BLaER1 (cell line): ENCODE results near the gene OS9.
"Not testable (repeated sequence)": the region's sequence is repeated elsewhere in the genome, so short reads cannot be mapped to it uniquely, and the experiment has no call there.

ENCODE experiments used
- H3K27ac ChIP-seq: shearing (Covaris generic); formaldehyde crosslinking; 2 replicates; pipeline ENCODE4 v1.8.1; 2022
- H3K27me3 ChIP-seq: shearing (Covaris generic); formaldehyde crosslinking; 2 replicates; pipeline ENCODE4 v1.8.1; 2022
- H3K36me3 ChIP-seq: shearing (Covaris generic); formaldehyde crosslinking; 2 replicates; pipeline ENCODE4 v1.8.1; 2022
- H3K4me1 ChIP-seq: shearing (Covaris generic); formaldehyde crosslinking; 2 replicates; pipeline ENCODE4 v1.8.1; 2022
- H3K4me2 ChIP-seq: shearing (Covaris generic); formaldehyde crosslinking; 2 replicates; pipeline ENCODE4 v1.8.1; 2022
- H3K4me3 ChIP-seq: shearing (Covaris generic); formaldehyde crosslinking; 2 replicates; pipeline ENCODE4 v1.8.1; 2022
- H3K9ac ChIP-seq: shearing (Covaris generic); formaldehyde crosslinking; 2 replicates; pipeline ENCODE4 v1.8.1; 2022
- H3K9me3 ChIP-seq: shearing (Covaris generic); formaldehyde crosslinking; 2 replicates; pipeline ENCODE4 v1.8.1; 2022
- H4K20me1 ChIP-seq: shearing (Covaris generic); formaldehyde crosslinking; 2 replicates; pipeline ENCODE4 v1.8.1; 2022
- Cebpa-rat ChIP-seq: shearing (Covaris generic); IDR thresholded peaks from 2 replicates; pipeline ENCODE4 v1.8.1; 2022

Gene OS9

GRCh38 chr12:57715786-57716185, 21.9 kb downstream of the OS9 start:
- no peak overlapping the region for H3K4me2 ChIP-seq
- no peaks in the 10 kb centered on the region for H3K27me3 ChIP-seq
- no peak overlapping the region for H3K4me3 ChIP-seq
- peaks cover 93% of the 10 kb centered on the region for H3K36me3 ChIP-seq
- H3K27ac ChIP-seq, result no peak overlapping the region
- no peak for TF ChIP-seq Cebpa-rat
- H3K9me3 ChIP-seq, result no peaks in the 10 kb centered on the region
- no peaks in the 10 kb centered on the region for H3K4me1 ChIP-seq
- no peak overlapping the region for H3K9ac ChIP-seq
- H4K20me1 ChIP-seq, result no peaks in the 10 kb centered on the region

DNA sequence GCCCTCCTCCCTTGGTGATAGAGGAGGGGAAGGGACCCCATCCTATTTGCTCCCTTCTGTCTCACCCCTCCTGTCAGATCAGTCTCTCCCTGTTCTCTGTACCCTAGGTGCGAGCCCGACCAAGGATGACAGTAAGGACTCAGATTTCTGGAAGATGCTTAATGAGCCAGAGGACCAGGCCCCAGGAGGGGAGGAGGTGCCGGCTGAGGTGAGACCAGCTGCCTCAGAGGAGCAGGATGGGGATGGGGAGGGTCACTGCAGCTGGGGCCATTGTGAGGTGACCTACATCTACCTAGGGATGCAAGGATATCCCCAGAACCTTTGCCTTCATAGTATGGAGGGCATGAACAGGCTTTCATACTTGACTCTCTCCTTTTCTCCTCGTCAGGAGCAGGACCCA, 22.4 kb downstream of the OS9 start:
- Histone ChIP-seq H3K9me3 (no peaks in the 10 kb centered on the region), H3K4me1 (no peaks in the 10 kb centered on the region), H3K4me3 (no peak overlapping the region), H3K27me3 (no peaks in the 10 kb centered on the region), H3K9ac (no peak overlapping the region), H4K20me1 (no peaks in the 10 kb centered on the region), H3K4me2 (no peak overlapping the region), H3K27ac (no peak overlapping the region), H3K36me3 (peaks cover 93% of the 10 kb centered on the region)
- TF ChIP-seq Cebpa-rat, result no peak

- Histone ChIP-seq H3K9me3 (no peaks in the 10 kb centered on the region), H3K27me3 (no peaks in the 10 kb centered on the region), H3K27ac (no peak overlapping the region), H3K9ac (no peak overlapping the region), H3K4me3 (no peak overlapping the region), H3K4me2 (no peak overlapping the region), H4K20me1 (peaks cover 4% of the 10 kb centered on the region; the same call in 1 of the 2 replicates), H3K4me1 (no peaks in the 10 kb centered on the region), H3K36me3 (peaks cover 93% of the 10 kb centered on the region)
- no peak for TF ChIP-seq Cebpa-rat
These were observed 23.2 kb downstream of the OS9 start for GRCh38 chr12:57717131-57717530.

DNA sequence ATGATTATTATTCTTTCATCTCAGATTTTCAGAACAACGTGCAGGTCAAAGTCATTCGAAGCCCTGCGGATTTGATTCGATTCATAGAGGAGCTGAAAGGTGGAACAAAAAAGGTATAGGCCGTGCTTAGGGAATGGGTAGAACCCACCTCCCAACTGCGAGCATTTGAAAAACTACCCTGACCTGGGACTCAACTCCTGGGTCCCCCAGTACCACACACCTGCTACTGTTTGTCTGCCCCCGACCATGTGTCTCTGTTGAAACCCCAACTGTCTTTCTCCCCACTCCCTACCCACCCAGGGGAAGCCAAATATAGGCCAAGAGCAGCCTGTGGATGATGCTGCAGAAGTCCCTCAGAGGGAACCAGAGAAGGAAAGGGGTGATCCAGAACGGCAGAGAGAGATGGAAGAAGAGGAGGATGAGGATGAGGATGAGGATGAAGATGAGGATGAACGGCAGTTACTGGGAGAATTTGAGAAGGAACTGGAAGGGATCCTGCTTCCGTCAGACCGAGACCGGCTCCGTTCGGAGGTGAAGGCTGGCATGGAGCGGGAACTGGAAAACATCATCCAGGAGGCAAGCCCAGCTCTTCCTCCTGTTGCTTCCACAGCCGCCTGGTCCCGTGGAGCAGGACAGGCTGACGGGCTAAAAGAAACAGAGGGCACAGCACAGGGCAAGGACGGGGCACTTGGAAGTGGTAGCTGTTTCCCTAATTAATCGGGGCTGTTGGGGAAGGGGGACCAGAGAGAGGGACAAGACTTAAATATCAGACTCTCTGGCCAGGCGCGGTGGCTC, 24.1 kb downstream of the OS9 start:
- Histone ChIP-seq H3K9me3 (no peaks in the 10 kb centered on the region), H3K4me3 (no peak overlapping the region), H3K4me2 (no peak overlapping the region), H3K36me3 (peaks cover 91% of the 10 kb centered on the region), H3K4me1 (no peaks in the 10 kb centered on the region), H3K27ac (no peak overlapping the region), H3K9ac (no peak overlapping the region), H3K27me3 (no peaks in the 10 kb centered on the region), H4K20me1 (peaks cover 7% of the 10 kb centered on the region; the same call in 1 of the 2 replicates)
- TF ChIP-seq Cebpa-rat, result no peak

DNA sequence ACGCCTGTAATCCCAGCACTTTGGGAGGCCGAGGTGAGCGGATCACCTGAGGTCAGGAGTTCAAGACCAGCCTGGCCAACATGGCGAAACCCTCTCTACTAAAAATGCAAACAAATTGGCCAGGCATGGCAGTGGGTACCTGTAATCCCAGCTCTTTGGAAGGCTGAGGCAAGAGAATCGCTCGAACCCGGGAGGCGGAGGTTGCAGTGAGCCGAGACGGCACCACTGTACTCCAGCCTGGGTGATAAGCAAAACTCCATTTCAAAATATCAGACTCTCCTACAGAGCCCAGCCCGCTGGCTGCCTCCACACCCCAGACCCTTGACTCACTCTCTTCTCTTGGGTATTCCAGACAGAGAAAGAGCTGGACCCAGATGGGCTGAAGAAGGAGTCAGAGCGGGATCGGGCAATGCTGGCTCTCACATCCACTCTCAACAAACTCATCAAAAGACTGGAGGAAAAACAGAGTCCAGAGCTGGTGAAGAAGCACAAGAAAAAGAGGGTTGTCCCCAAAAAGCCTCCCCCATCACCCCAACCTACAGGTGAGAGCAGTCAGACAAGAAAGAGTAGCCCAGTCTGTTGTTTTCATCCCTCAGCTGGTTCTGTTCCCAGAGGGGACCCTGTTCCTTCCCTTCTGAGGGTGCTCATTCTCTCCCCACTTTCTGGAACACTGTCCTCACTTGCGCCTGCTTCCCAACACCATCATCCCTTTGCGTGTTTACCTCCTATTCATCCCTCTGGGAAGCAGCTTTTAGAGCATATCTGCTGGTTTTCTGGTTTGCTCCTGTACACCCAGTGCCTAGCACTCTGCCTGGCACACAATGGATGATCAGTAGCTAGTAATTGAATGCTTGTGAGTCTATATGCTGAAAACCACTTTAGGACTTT, 25.0 kb downstream of the OS9 start:
- no peak for TF ChIP-seq Cebpa-rat
- Histone ChIP-seq H3K9ac (no peak overlapping the region), H3K4me3 (no peak overlapping the region), H4K20me1 (peaks cover 7% of the 10 kb centered on the region; the same call in 1 of the 2 replicates), H3K27me3 (no peaks in the 10 kb centered on the region), H3K9me3 (no peaks in the 10 kb centered on the region), H3K4me1 (no peaks in the 10 kb centered on the region), H3K27ac (no peak overlapping the region), H3K4me2 (no peak overlapping the region), H3K36me3 (peaks cover 91% of the 10 kb centered on the region)

- Histone ChIP-seq H3K9ac (no peak overlapping the region), H3K4me2 (no peak overlapping the region), H3K9me3 (no peaks in the 10 kb centered on the region), H3K36me3 (peaks cover 82% of the 10 kb centered on the region), H4K20me1 (peaks cover 7% of the 10 kb centered on the region; the same call in 1 of the 2 replicates), H3K27me3 (no peaks in the 10 kb centered on the region), H3K27ac (no peak overlapping the region), H3K4me1 (0 out of 2 replicates have a peak, but pooled peaks cover 2% of the 10 kb centered on the region), H3K4me3 (no peak overlapping the region)
- no peak for TF ChIP-seq Cebpa-rat
These were observed 26.1 kb downstream of the OS9 start for GRCh38 chr12:57719777-57720605.

DNA sequence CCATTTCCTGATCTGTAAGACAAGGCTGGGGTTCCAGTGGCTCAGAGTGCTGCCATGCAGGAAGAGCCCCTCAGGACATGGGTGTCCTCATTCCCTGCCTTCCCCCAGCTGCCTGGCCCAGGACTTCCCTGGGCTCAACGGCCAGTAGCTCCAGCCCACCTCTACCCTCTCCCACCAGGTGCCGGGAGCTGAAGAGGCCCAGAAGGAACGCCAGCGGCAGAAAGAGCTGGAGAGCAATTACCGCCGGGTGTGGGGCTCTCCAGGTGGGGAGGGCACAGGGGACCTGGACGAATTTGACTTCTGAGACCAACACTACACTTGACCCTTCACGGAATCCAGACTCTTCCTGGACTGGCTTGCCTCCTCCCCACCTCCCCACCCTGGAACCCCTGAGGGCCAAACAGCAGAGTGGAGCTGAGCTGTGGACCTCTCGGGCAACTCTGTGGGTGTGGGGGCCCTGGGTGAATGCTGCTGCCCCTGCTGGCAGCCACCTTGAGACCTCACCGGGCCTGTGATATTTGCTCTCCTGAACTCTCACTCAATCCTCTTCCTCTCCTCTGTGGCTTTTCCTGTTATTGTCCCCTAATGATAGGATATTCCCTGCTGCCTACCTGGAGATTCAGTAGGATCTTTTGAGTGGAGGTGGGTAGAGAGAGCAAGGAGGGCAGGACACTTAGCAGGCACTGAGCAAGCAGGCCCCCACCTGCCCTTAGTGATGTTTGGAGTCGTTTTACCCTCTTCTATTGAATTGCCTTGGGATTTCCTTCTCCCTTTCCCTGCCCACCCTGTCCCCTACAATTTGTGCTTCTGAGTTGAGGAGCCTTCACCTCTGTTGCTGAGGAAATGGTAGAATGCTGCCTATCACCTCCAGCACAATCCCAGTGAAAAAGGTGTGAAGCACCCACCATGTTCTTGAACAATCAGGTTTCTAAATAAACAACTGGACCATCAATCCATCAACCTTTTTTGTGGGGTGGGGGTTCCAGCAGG, 27.0 kb downstream of the OS9 start:
- Histone ChIP-seq H3K9me3 (peaks cover under 1% of the 10 kb centered on the region; the same call in 1 of the 2 replicates), H4K20me1 (peaks cover 7% of the 10 kb centered on the region; the same call in 1 of the 2 replicates), H3K4me2 (no peak overlapping the region), H3K4me3 (no peak overlapping the region), H3K27me3 (no peaks in the 10 kb centered on the region), H3K4me1 (0 out of 2 replicates have a peak, but pooled peaks cover 6% of the 10 kb centered on the region), H3K36me3 (peaks cover 77% of the 10 kb centered on the region), H3K9ac (no peak overlapping the region), H3K27ac (no peak overlapping the region)
- TF ChIP-seq Cebpa-rat, result no peak

DNA sequence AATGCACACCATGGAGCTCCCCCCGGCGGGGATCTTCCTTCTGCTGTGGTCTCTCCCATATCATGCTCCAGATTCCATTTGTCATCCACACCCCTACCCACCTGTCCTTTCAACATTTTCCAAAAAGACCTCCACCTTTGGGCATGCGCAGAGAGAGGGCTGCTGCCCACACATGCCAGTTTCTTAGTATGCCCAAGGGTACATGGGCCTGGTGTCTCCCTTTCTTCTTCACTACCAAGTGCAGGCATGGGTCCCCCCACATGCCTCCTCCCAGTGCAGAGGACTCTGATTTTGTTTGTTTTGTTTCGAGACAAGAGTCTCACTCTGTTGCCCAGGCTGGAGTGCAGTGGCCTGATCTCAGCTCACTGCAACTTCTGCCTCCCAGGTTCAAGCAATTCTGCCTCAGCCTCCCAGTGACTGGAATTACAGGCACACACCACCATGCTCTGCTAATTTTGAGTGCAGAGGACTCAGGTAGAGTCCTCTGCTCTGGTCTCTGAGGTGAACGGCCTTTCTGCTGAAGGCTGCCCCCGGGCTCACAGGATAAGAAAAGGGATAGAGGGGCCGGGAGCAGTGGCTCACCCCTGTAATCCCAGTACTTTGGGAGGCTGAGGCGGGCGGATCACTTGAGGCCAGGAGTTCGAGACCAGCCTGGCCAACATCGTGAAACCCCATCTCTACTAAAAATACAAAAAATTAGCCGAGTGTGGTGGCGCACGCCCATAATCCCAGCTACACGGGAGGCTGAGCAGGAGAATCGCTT, 28.1 kb downstream of the OS9 start:
- not testable (repeated sequence) for H3K27me3 ChIP-seq, H3K4me2 ChIP-seq, H3K4me3 ChIP-seq, H3K9ac ChIP-seq, H3K4me1 ChIP-seq, H4K20me1 ChIP-seq, H3K27ac ChIP-seq
- H3K9me3 ChIP-seq, result peaks cover 12% of the 10 kb centered on the region
- H3K36me3 ChIP-seq, result peaks cover 77% of the 10 kb centered on the region
